ENCODE measurements around the gene DYNC2H1.

DNA sequence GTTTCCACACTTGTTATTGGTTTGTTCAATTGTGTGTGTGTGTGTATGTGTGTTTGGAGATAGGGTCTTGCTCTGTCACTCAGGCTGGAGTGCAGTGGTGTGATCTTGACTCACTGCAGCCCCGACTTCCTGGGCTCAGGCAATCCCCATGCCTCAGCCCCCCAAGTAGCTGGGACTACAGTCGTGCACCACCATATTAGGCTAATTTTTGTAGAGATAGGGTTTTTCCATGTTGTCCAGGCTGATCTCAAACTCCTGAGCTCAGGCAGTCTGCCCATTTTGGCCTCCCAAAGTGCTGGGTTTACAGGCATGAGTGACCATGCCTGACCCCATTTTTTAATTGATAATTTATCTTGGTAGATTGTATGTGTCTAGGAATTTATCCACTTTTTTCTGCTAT, 263.7 kb downstream of the DYNC2H1 start:
- TF ChIP-seq CTCF (IDR thresholded peaks at IDR 0.05) (no peak), POLR2AphosphoS5 (IDR thresholded peaks at IDR 0.05; ENCODE audit: low read depth, low read length) (no peak)
- TF ChIP-seq, protein P1, sequence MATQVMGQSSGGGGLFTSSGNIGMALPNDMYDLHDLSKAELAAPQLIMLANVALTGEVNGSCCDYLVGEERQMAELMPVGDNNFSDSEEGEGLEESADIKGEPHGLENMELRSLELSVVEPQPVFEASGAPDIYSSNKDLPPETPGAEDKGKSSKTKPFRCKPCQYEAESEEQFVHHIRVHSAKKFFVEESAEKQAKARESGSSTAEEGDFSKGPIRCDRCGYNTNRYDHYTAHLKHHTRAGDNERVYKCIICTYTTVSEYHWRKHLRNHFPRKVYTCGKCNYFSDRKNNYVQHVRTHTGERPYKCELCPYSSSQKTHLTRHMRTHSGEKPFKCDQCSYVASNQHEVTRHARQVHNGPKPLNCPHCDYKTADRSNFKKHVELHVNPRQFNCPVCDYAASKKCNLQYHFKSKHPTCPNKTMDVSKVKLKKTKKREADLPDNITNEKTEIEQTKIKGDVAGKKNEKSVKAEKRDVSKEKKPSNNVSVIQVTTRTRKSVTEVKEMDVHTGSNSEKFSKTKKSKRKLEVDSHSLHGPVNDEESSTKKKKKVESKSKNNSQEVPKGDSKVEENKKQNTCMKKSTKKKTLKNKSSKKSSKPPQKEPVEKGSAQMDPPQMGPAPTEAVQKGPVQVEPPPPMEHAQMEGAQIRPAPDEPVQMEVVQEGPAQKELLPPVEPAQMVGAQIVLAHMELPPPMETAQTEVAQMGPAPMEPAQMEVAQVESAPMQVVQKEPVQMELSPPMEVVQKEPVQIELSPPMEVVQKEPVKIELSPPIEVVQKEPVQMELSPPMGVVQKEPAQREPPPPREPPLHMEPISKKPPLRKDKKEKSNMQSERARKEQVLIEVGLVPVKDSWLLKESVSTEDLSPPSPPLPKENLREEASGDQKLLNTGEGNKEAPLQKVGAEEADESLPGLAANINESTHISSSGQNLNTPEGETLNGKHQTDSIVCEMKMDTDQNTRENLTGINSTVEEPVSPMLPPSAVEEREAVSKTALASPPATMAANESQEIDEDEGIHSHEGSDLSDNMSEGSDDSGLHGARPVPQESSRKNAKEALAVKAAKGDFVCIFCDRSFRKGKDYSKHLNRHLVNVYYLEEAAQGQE (IDR thresholded peaks at IDR 0.05; ENCODE audit: insufficient read depth in 1 of 2, low read depth in 2 of 2, low read length in 1 of 2) = no peak

All from Panc1 (cell line).